HG02678 (cell line): ENCODE measurements around the gene BRD9.
"Not testable (repeated sequence)": the region's sequence is repeated elsewhere in the genome, so short reads cannot be mapped to it uniquely, and the experiment has no call there.

ENCODE experiments used
- ATAC-seq: cut with Tn5 transposase; IDR thresholded peaks from one replicate; pipeline ENCODE4 v1.9.1; 2021; ENCODE audit warnings: mild to moderate bottlenecking, moderate library complexity; ENCODE audit not compliant: unreplicated experiment

Gene BRD9

GRCh38 chr5:923281-923873 is 30.8 kb upstream of the BRD9 start:
- ATAC-seq: peak; percentile 82

GRCh38 chr5:922436-923280 is 30.1 kb upstream of the BRD9 start:
- ATAC-seq: no peak

- ATAC-seq: no peak
These were observed 29.1 kb upstream of the BRD9 start for GRCh38 chr5:921456-922435.

GRCh38 chr5:920321-920720 is 27.7 kb upstream of the BRD9 start:
- no peak for ATAC-seq

- ATAC-seq: no peak
These were observed 26.9 kb upstream of the BRD9 start for GRCh38 chr5:919356-920000.

GRCh38 chr5:918717-919116 is 26.1 kb upstream of the BRD9 start:
- not testable (repeated sequence) for ATAC-seq

GRCh38 chr5:916441-917293 is 24.1 kb upstream of the BRD9 start:
- ATAC-seq: no peak

- ATAC-seq: no peak
These were observed 23.3 kb upstream of the BRD9 start for GRCh38 chr5:915946-916345.

GRCh38 chr5:915346-915745 is 22.7 kb upstream of the BRD9 start:
- not testable (repeated sequence) for ATAC-seq

- no peak for ATAC-seq
These were observed 22.0 kb upstream of the BRD9 start for GRCh38 chr5:914612-915011.

GRCh38 chr5:914174-914573 is 21.6 kb upstream of the BRD9 start:
- ATAC-seq: no peak

GRCh38 chr5:912280-913091 is 19.9 kb upstream of the BRD9 start:
- ATAC-seq: no peak

- no peak for ATAC-seq
These were observed 19.0 kb upstream of the BRD9 start for GRCh38 chr5:911601-912000.

GRCh38 chr5:910769-911160 is 18.2 kb upstream of the BRD9 start:
- no peak for ATAC-seq

- ATAC-seq: no peak
These were observed 17.6 kb upstream of the BRD9 start for GRCh38 chr5:909994-910768.

GRCh38 chr5:909086-909485 is 16.5 kb upstream of the BRD9 start:
- ATAC-seq: no peak

- ATAC-seq: no peak
These were observed 15.6 kb upstream of the BRD9 start for GRCh38 chr5:908172-908571.

GRCh38 chr5:907366-907910 is 14.8 kb upstream of the BRD9 start:
- ATAC-seq: no peak
